GM12892 (cell line): Measurements from ENCODE around the gene OSBPL3.

ENCODE experiments used
- POLR2A ChIP-seq: IDR thresholded peaks from 2 replicates; pipeline ENCODE4 v1.6.1; 2011; ENCODE audit warnings: low read depth, low read length, control low read depth
- TAF1 ChIP-seq: IDR thresholded peaks from 2 replicates; pipeline ENCODE4 v1.6.1; 2011; ENCODE audit warnings: low read depth, mild to moderate bottlenecking, control low read depth, low read length, borderline replicate concordance

GRCh38 chr7:24889611-24890010, 90.4 kb downstream of the OSBPL3 start:
- no peak for TF ChIP-seq POLR2A
- TF ChIP-seq TAF1: no peak
